IPS-15b (cell line): Measurements from ENCODE around the gene SLCO2A1.

Experiments
- H3K27me3 ChIP-seq: one replicate; pipeline ENCODE4 v1.6.1; 2013; ENCODE audit warnings: low read length; ENCODE audit not compliant: control insufficient read depth, insufficient read depth
- H3K36me3 ChIP-seq: one replicate; pipeline ENCODE4 v1.6.1; 2013; ENCODE audit warnings: low read length; ENCODE audit not compliant: control insufficient read depth, insufficient read depth
- H3K4me1 ChIP-seq: one replicate; pipeline ENCODE4 v1.6.1; 2013; ENCODE audit warnings: mild to moderate bottlenecking, low read length; ENCODE audit not compliant: control insufficient read depth, insufficient read depth
- H3K4me3 ChIP-seq: one replicate; pipeline ENCODE4 v1.5.1; 2013; ENCODE audit warnings: low read depth, low read length
- H3K9ac ChIP-seq: one replicate; pipeline ENCODE4 v1.6.1; 2013; ENCODE audit warnings: low read depth, mild to moderate bottlenecking, low read length
- H3K9me3 ChIP-seq: one replicate; pipeline ENCODE4 v1.6.1; 2013; ENCODE audit warnings: mild to moderate bottlenecking, low read length; ENCODE audit not compliant: control insufficient read depth, insufficient read depth

The SLCO2A1 gene

GRCh38 chr3:133965013-133965570 lies 64.6 kb downstream of the SLCO2A1 start:
- H3K9me3 ChIP-seq = no peaks in the 10 kb centered on the region
- H3K9ac ChIP-seq = no peak overlapping the region
- H3K4me3 ChIP-seq = no peak overlapping the region
- peaks cover 3% of the 10 kb centered on the region for H3K4me1 ChIP-seq
- H3K27me3 ChIP-seq = no peaks in the 10 kb centered on the region
- H3K36me3 ChIP-seq = no peaks in the 10 kb centered on the region

- no peak overlapping the region for H3K9ac ChIP-seq
- no peaks in the 10 kb centered on the region for H3K27me3 ChIP-seq
- H3K9me3 ChIP-seq = no peaks in the 10 kb centered on the region
- H3K36me3 ChIP-seq = no peaks in the 10 kb centered on the region
- peaks cover 3% of the 10 kb centered on the region for H3K4me1 ChIP-seq
- no peak overlapping the region for H3K4me3 ChIP-seq
Measured at GRCh38 chr3:133964547-133964946, 65.2 kb downstream of the SLCO2A1 start.

- Histone ChIP-seq H3K27me3 (no peaks in the 10 kb centered on the region), H3K9me3 (no peaks in the 10 kb centered on the region), H3K36me3 (no peaks in the 10 kb centered on the region), H3K4me1 (peaks cover 3% of the 10 kb centered on the region), H3K9ac (no peak overlapping the region), H3K4me3 (no peak overlapping the region)
Measured at GRCh38 chr3:133963657-133964396, 65.9 kb downstream of the SLCO2A1 start.

GRCh38 chr3:133962849-133963248 lies 66.9 kb downstream of the SLCO2A1 start:
- Histone ChIP-seq H3K4me1 (peaks cover 3% of the 10 kb centered on the region), H3K9me3 (no peaks in the 10 kb centered on the region), H3K27me3 (no peaks in the 10 kb centered on the region), H3K36me3 (no peaks in the 10 kb centered on the region), H3K4me3 (no peak overlapping the region), H3K9ac (no peak overlapping the region)

GRCh38 chr3:133958071-133958805 lies 71.5 kb downstream of the SLCO2A1 start:
- no peak overlapping the region for H3K4me3 ChIP-seq
- no peaks in the 10 kb centered on the region for H3K4me1 ChIP-seq
- no peaks in the 10 kb centered on the region for H3K9me3 ChIP-seq
- no peak overlapping the region for H3K9ac ChIP-seq
- H3K27me3 ChIP-seq = no peaks in the 10 kb centered on the region
- H3K36me3 ChIP-seq = no peaks in the 10 kb centered on the region

GRCh38 chr3:133956982-133957381 lies 72.7 kb downstream of the SLCO2A1 start:
- Histone ChIP-seq H3K4me3 (no peak overlapping the region), H3K9ac (no peak overlapping the region), H3K4me1 (no peaks in the 10 kb centered on the region), H3K27me3 (no peaks in the 10 kb centered on the region), H3K9me3 (no peaks in the 10 kb centered on the region), H3K36me3 (no peaks in the 10 kb centered on the region)

GRCh38 chr3:133956353-133956752 lies 73.4 kb downstream of the SLCO2A1 start:
- no peaks in the 10 kb centered on the region for H3K27me3 ChIP-seq
- no peak overlapping the region for H3K4me3 ChIP-seq
- H3K4me1 ChIP-seq = no peaks in the 10 kb centered on the region
- H3K36me3 ChIP-seq = no peaks in the 10 kb centered on the region
- no peaks in the 10 kb centered on the region for H3K9me3 ChIP-seq
- no peak overlapping the region for H3K9ac ChIP-seq

- Histone ChIP-seq H3K4me1 (no peaks in the 10 kb centered on the region), H3K27me3 (peaks cover 2% of the 10 kb centered on the region), H3K9ac (no peak overlapping the region), H3K36me3 (no peaks in the 10 kb centered on the region), H3K9me3 (no peaks in the 10 kb centered on the region), H3K4me3 (no peak overlapping the region)
Measured at GRCh38 chr3:133955892-133956291, 73.8 kb downstream of the SLCO2A1 start.

- H3K36me3 ChIP-seq = no peaks in the 10 kb centered on the region
- H3K9ac ChIP-seq = no peak overlapping the region
- H3K4me1 ChIP-seq = no peaks in the 10 kb centered on the region
- H3K4me3 ChIP-seq = no peak overlapping the region
- H3K9me3 ChIP-seq = no peaks in the 10 kb centered on the region
- peaks cover 8% of the 10 kb centered on the region for H3K27me3 ChIP-seq
Measured at GRCh38 chr3:133954717-133955360, 74.9 kb downstream of the SLCO2A1 start.

- Histone ChIP-seq H3K9me3 (no peaks in the 10 kb centered on the region), H3K4me3 (no peak overlapping the region), H3K36me3 (no peaks in the 10 kb centered on the region), H3K9ac (no peak overlapping the region), H3K27me3 (peaks cover 8% of the 10 kb centered on the region), H3K4me1 (peaks cover 4% of the 10 kb centered on the region)
Measured at GRCh38 chr3:133953297-133953696, 76.4 kb downstream of the SLCO2A1 start.

- Histone ChIP-seq H3K4me1 (peaks cover 4% of the 10 kb centered on the region), H3K9me3 (no peaks in the 10 kb centered on the region), H3K9ac (no peak overlapping the region), H3K36me3 (no peaks in the 10 kb centered on the region), H3K27me3 (peaks cover 8% of the 10 kb centered on the region), H3K4me3 (no peak overlapping the region)
Measured at GRCh38 chr3:133949438-133949837, 80.3 kb downstream of the SLCO2A1 start.
